Vagina (tissue), 2 donors: ENCODE results near the gene PRDM16.

Source experiments
- CTCF ChIP-seq, 3 experiments: fragments of 450-650 bp in 2 of 3; fragments of 200-600 bp in 1 of 3; sonication (generic) in 1 of 3; IDR thresholded peaks; one replicate each; pipeline ENCODE4 v1.5.1; 2017 to 2019; ENCODE audit warnings: antibody characterized with exemption in 3 of 3, mild to moderate bottlenecking in 2 of 3, moderate library complexity in 2 of 3
- POLR2A ChIP-seq, 2 donors: fragments of 450-650 bp; IDR thresholded peaks; one replicate each; pipeline ENCODE4 v1.6.1; 2017; ENCODE audit warnings: antibody characterized with exemption in 2 of 2, mild to moderate bottlenecking in 2 of 2, moderate library complexity in 2 of 2

DNA sequence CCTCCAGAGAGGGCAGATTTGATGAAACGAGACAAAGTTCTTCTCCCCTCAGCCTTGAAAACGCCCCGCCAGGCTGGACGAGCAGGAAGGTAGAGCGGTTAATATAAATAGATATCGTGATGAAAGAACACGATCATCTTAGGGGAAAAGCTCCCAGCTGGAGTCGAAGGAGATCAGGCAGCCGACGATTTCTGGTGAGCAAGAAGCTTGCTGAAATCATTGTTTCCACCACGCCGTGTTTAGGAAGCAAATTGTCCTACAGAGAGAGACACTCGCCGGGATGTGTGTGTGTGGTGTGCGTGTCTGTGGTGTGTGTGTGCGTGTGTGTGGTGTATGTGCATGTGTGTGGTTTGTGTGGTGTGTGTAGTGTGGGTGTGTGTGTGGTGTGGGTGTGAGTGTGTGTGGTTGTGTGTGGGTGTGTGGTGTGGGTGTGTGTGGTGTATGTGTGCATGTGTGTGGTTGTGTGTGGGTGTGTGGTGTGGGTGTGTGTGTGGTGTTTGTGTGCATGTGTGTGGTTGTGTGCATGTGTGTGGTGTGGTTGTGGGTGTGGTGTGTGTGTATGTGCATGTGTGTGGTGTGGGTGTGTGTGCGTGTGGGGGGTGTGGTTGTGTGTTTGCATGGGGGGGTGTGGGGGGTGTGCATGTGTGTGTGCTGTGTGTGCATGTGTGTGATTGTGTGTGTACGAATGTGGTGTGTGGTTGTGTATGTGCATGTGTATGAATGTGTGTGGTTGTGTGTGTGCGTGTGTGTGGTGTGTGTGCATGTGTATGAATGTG, 340.6 kb downstream of the PRDM16 start:
- TF ChIP-seq CTCF (IDR thresholded peaks at IDR 0.05) (no peak), POLR2A (IDR thresholded peaks at IDR 0.05) (no peak)
